Stimulated activated memory B cell treated with anti-CD40 and anti-IgM and Interleukin-4, amounts not matched to agents 10 μg/mL and 1 μg/mL and 100 μg/mL, for 72 hours (primary cell): ENCODE measurements around the gene G6PC3.
A peak's percentile ranks its signal among the peaks of the same experiment; 100 is the strongest.
"Not testable (repeated sequence)": the region's sequence is repeated elsewhere in the genome, so short reads cannot be mapped to it uniquely, and the experiment has no call there.

Experiments used
- ATAC-seq: fragments of 150-1000 bp; cut with Tn5 transposase; 2 replicates; pipeline ENCODE4 v1.10.0; 2021
- H3K27ac Mint-ChIP-seq: one replicate; pipeline ENCODE4 v1.8.0; 2022; ENCODE audit warnings: mild to moderate bottlenecking, mixed read lengths
- H3K27me3 Mint-ChIP-seq: one replicate; pipeline ENCODE4 v1.8.0; 2022; ENCODE audit warnings: mixed read lengths
- H3K36me3 Mint-ChIP-seq: one replicate; pipeline ENCODE4 v1.8.0; 2022; ENCODE audit warnings: mixed read lengths
- H3K4me1 Mint-ChIP-seq: one replicate; pipeline ENCODE4 v1.8.0; 2022; ENCODE audit warnings: mixed read lengths
- H3K4me3 Mint-ChIP-seq: one replicate; pipeline ENCODE4 v1.8.0; 2022; ENCODE audit warnings: mild to moderate bottlenecking, moderate library complexity, mixed read lengths
- H3K9me3 Mint-ChIP-seq: one replicate; pipeline ENCODE4 v1.8.0; 2022; ENCODE audit warnings: mixed read lengths

The G6PC3 gene

DNA sequence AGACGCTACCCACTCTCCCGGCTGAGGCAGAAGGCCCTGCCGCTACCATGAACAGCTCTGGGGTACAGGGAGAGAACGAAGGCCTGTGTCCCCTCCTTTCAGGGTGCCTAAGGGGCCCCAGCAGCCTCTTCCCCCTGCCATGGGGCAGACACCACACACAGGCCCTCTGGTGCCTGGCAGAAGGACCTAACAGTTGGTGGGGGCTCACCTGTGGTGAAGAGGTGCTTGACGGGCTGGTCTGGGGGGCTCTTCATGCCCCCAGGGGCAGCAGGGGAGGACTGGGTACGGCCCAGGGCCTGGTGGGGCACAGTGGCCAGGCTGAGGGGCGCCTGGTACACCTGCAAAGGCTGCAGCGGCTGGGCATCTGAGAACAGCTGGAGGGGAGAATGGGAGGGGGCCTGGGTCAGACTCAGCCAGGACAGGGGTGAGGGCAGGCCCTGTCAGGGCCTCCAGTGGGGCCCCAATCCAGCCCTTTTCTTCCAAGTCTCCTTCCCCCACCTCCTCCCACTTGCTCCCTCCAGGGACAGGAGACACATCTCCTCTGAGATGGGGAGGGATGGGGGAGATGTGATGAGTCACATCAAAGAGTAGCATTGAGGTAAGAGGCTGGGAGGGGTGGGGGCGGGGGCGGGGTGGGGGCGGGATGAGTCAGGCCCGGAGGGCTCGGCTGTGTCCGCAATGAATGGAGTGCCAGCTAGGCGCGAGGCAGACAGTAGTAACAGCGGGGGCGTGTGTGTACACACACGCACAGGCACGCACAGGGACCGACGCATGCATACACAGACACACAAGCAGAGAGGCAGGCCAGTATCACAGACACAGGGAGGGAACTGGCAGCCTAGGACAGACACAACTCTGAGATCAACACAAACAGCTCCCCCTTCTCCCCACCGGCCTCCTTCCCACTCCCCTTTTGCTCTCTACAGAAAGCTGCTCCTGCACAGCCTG is 16.1 kb downstream of the G6PC3 start:
- Mint-ChIP-seq H3K27me3 (no peaks in the 10 kb centered on the region), H3K9me3 (no peaks in the 10 kb centered on the region), H3K36me3 (peaks cover 52% of the 10 kb centered on the region), H3K27ac (peak overlapping the region; percentile 49), H3K4me1 (peaks cover 5% of the 10 kb centered on the region), H3K4me3 (no peak overlapping the region)
- ATAC-seq, result peak; percentile 34

DNA sequence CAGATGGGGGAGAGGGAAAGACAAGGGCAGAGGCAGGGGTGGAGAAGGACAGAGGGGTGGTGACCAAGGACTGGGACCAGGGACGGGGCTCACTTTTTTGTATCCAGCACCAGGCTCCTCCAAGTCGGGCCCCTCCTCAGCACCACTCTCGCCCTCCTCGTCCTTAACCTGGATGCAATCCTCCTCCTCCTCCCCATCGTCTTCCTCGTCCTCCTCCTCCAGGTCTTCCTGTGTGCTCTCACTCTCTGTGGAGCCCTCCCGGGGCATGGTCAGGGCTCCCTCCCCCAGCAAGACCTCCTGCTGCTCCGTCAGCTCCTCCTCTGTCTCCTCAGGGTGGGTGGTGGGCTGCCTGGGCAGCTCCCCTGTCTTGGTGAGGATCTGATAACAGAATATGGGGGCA is 16.8 kb downstream of the G6PC3 start:
- Mint-ChIP-seq H3K27ac (peak overlapping the region; percentile 49), H3K4me1 (peaks cover 5% of the 10 kb centered on the region), H3K9me3 (no peaks in the 10 kb centered on the region), H3K36me3 (peaks cover 54% of the 10 kb centered on the region), H3K27me3 (no peaks in the 10 kb centered on the region), H3K4me3 (no peak overlapping the region)
- ATAC-seq, result no peak

DNA sequence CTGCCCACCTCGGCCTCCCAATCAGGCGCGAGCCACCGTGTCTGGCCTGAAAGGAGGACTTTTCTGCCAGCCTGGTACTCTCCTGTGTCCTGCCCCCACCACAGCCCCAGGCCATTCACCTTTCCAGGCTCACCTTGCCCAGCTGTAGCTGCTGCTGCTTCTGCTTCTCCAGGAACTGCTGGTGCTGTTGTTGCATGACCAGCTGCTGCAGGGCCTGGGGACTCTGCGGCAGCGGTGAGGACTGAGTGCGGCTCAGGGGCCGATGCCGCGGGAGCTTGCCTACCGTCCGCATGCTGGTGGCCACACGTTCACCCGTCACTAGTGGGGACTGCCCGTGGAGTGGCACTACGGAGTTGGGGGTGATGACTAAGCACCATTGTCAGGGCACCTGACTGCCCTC is 17.7 kb downstream of the G6PC3 start:
- no peak overlapping the region for H3K4me3 Mint-ChIP-seq
- no peak overlapping the region for H3K27ac Mint-ChIP-seq
- ATAC-seq, result no peak
- no peaks in the 10 kb centered on the region for H3K27me3 Mint-ChIP-seq
- H3K9me3 Mint-ChIP-seq, result no peaks in the 10 kb centered on the region
- H3K36me3 Mint-ChIP-seq, result peaks cover 50% of the 10 kb centered on the region
- H3K4me1 Mint-ChIP-seq, result peaks cover 5% of the 10 kb centered on the region

DNA sequence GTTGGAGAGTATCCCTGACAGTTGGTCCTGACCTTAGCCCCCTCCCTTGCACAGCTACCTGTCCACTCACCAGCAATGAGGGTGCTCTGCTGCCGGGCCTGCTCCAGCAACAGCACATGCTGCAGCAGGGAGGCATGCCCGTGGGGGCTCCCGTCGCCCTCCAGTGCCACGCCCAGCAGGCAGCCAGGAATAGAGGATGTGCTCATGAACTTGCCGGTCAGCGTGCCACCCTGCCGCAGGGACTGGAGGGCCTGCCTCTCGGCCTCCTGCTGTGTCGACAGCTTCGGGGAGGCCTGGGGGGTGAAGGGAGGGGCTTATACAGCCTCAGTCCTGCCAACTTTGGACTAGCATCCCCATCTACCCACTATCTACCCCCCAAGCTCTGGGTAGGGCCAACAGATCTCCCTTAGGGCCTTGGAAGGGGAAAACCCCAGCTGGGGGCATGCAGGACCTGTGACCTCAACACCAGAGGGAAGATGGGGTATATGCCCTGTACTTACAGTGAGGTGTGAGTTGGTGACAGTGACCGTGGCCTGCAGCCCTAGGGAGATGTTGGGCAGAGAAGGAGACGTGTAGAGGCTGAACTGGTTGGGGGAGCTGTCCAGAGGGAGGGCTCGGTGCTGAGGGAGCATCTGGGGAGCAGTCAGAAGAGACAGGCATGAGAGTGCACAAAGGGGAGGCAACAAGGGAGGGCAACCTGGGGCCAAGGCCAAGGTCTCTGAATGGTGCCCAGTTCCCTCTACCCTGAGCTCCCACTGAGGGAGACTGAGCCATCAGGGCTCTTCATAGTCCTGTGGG is 20.9 kb downstream of the G6PC3 start:
- no peak for ATAC-seq
- Mint-ChIP-seq H3K36me3 (peaks cover 40% of the 10 kb centered on the region), H3K27ac (no peak overlapping the region), H3K9me3 (no peaks in the 10 kb centered on the region), H3K4me1 (peaks cover 15% of the 10 kb centered on the region), H3K4me3 (no peak overlapping the region), H3K27me3 (no peaks in the 10 kb centered on the region)

- peaks cover 38% of the 10 kb centered on the region for H3K36me3 Mint-ChIP-seq
- H3K27me3 Mint-ChIP-seq, result no peaks in the 10 kb centered on the region
- peaks cover 15% of the 10 kb centered on the region for H3K4me1 Mint-ChIP-seq
- no peak overlapping the region for H3K4me3 Mint-ChIP-seq
- H3K27ac Mint-ChIP-seq, result no peak overlapping the region
- H3K9me3 Mint-ChIP-seq, result no peaks in the 10 kb centered on the region
- ATAC-seq, result no peak
Observed at GRCh38 chr17:44092051-44092450, 21.5 kb downstream of the G6PC3 start.

DNA sequence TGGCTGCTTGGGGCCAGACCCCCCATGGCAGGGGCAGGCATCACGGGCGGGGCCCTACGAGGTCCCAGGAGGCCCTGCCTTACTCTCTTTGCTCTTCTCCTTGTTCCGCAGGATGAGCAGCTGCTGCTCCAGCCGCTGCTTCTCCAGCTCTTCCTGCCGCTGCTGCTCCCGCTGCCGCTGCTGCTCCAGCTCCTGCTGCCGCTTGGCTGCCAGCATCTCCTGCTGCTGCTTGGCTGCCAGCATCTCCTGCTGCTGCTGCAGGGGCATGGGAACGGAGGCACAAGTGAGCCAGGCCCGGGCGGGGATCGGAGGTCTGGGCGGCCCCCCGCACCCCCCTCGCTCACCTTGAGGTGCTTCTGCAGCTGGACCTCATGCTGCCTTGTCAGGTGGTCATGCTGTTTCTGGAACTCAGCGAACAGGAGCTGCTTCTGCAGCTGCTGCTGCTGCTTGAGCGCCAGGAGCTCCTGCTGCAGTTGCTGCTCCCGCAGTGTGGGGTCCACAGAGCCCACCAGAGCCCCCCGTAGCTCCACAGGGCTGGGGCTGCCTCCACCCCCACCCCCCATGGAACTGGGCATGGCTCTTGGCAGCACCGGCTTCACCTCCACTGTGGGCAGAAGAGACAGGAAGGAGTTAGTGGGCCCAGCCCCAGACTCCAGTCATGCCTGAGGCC is 22.8 kb downstream of the G6PC3 start:
- H3K36me3 Mint-ChIP-seq, result peaks cover 30% of the 10 kb centered on the region
- ATAC-seq, result no peak
- no peaks in the 10 kb centered on the region for H3K9me3 Mint-ChIP-seq
- no peaks in the 10 kb centered on the region for H3K27me3 Mint-ChIP-seq
- H3K4me3 Mint-ChIP-seq, result no peak overlapping the region
- H3K4me1 Mint-ChIP-seq, result peaks cover 18% of the 10 kb centered on the region
- no peak overlapping the region for H3K27ac Mint-ChIP-seq

GRCh38 chr17:44094701-44095387 is 24.3 kb downstream of the G6PC3 start:
- H3K27me3 Mint-ChIP-seq, result no peaks in the 10 kb centered on the region
- H3K4me3 Mint-ChIP-seq, result no peak overlapping the region
- ATAC-seq, result no peak
- no peaks in the 10 kb centered on the region for H3K9me3 Mint-ChIP-seq
- H3K4me1 Mint-ChIP-seq, result peaks cover 22% of the 10 kb centered on the region
- peaks cover 24% of the 10 kb centered on the region for H3K36me3 Mint-ChIP-seq
- H3K27ac Mint-ChIP-seq, result no peak overlapping the region

GRCh38 chr17:44095388-44095646 is 24.8 kb downstream of the G6PC3 start:
- Mint-ChIP-seq H3K36me3 (peaks cover 24% of the 10 kb centered on the region), H3K4me3 (no peak overlapping the region), H3K4me1 (peaks cover 22% of the 10 kb centered on the region), H3K9me3 (no peaks in the 10 kb centered on the region), H3K27ac (no peak overlapping the region), H3K27me3 (no peaks in the 10 kb centered on the region)
- ATAC-seq, result no peak

GRCh38 chr17:44095647-44096496 is 25.3 kb downstream of the G6PC3 start:
- H3K4me3 Mint-ChIP-seq, result no peak overlapping the region
- H3K4me1 Mint-ChIP-seq, result peaks cover 22% of the 10 kb centered on the region
- H3K27ac Mint-ChIP-seq, result no peak overlapping the region
- no peaks in the 10 kb centered on the region for H3K9me3 Mint-ChIP-seq
- no peaks in the 10 kb centered on the region for H3K27me3 Mint-ChIP-seq
- no peak for ATAC-seq
- peaks cover 23% of the 10 kb centered on the region for H3K36me3 Mint-ChIP-seq

- no peak overlapping the region for H3K27ac Mint-ChIP-seq
- no peaks in the 10 kb centered on the region for H3K9me3 Mint-ChIP-seq
- peaks cover 22% of the 10 kb centered on the region for H3K4me1 Mint-ChIP-seq
- H3K36me3 Mint-ChIP-seq, result peaks cover 8% of the 10 kb centered on the region
- no peak for ATAC-seq
- no peaks in the 10 kb centered on the region for H3K27me3 Mint-ChIP-seq
- no peak overlapping the region for H3K4me3 Mint-ChIP-seq
Observed at GRCh38 chr17:44097110-44097958, 26.8 kb downstream of the G6PC3 start.

DNA sequence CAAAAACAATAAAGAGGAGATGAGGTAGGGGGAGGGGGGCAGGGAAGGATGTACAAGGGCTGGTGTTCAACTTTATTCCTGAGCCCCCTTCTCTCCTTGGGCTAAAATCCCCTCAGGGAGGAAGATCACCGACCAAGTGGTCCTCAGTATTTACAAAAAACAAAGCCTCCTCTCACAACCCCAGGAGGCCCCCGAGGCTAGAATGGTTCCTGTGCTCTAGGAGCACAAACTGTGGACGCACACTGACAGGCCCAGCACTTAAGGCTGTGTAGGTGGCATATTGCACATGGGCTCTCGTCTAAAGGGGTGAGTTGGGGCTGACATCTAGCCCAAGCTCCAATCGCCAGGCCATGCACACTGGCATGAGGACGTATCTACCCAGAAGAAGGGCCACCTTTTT is 31.3 kb downstream of the G6PC3 start:
- H3K27me3 Mint-ChIP-seq, H3K27ac Mint-ChIP-seq, ATAC-seq, H3K4me3 Mint-ChIP-seq, H3K9me3 Mint-ChIP-seq: not testable (repeated sequence)
- peaks cover 20% of the 10 kb centered on the region for H3K36me3 Mint-ChIP-seq
- H3K4me1 Mint-ChIP-seq, result peaks cover 23% of the 10 kb centered on the region

- no peak for ATAC-seq
- Mint-ChIP-seq H3K27ac (no peak overlapping the region), H3K27me3 (no peaks in the 10 kb centered on the region), H3K4me1 (peaks cover 24% of the 10 kb centered on the region), H3K36me3 (peaks cover 24% of the 10 kb centered on the region), H3K9me3 (no peaks in the 10 kb centered on the region), H3K4me3 (no peak overlapping the region)
Observed at GRCh38 chr17:44102849-44103622, 32.5 kb downstream of the G6PC3 start.

- no peak for ATAC-seq
- Mint-ChIP-seq H3K27ac (no peak overlapping the region), H3K4me3 (no peak overlapping the region), H3K4me1 (peaks cover 27% of the 10 kb centered on the region), H3K27me3 (no peaks in the 10 kb centered on the region), H3K9me3 (no peaks in the 10 kb centered on the region), H3K36me3 (peaks cover 20% of the 10 kb centered on the region)
Observed at GRCh38 chr17:44105483-44105882, 34.9 kb downstream of the G6PC3 start.
